H9 (cell line): ENCODE data around the gene TSPAN3. TPM values are rescaled to one million over a fixed set of nuclear protein-coding genes. Genes with fewer than 3 reads are reported as not detected.

Source experiments
- DNase-seq: peaks from one replicate; pipeline ENCODE4 v3.0.0-alpha.2; 2017
- H2AFZ ChIP-seq: one replicate; pipeline ENCODE4 v1.6.1; 2013; ENCODE audit warnings: mild to moderate bottlenecking, low read length, control low read depth, moderate library complexity
- H2AK5ac ChIP-seq: 2 replicates; pipeline ENCODE4 v1.6.1; 2013; ENCODE audit warnings: low read length, control low read depth, mixed read lengths; ENCODE audit not compliant: insufficient read length
- H2BK120ac ChIP-seq: one replicate; pipeline ENCODE4 v1.6.1; 2013; ENCODE audit warnings: low read depth, mild to moderate bottlenecking, low read length, control low read depth, inconsistent platforms; ENCODE audit not compliant: poor library complexity, severe bottlenecking
- H2BK12ac ChIP-seq: 2 replicates; pipeline ENCODE4 v1.6.1; 2013; ENCODE audit warnings: low read length, control low read depth, mixed read lengths, low read depth; ENCODE audit not compliant: insufficient read length
- H2BK15ac ChIP-seq: 2 replicates; pipeline ENCODE4 v1.6.1; 2013; ENCODE audit warnings: low read depth, low read length, control low read depth
- H2BK20ac ChIP-seq: one replicate; pipeline ENCODE4 v1.6.1; 2013; ENCODE audit warnings: low read depth, mild to moderate bottlenecking, low read length, control low read depth, inconsistent platforms; ENCODE audit not compliant: poor library complexity, severe bottlenecking
- H2BK5ac ChIP-seq: 2 replicates; pipeline ENCODE4 v1.6.1; 2013; ENCODE audit warnings: low read length, control low read depth, mixed read lengths; ENCODE audit not compliant: insufficient read length
- H3K14ac ChIP-seq: 2 replicates; pipeline ENCODE4 v1.6.1; 2013; ENCODE audit warnings: low read length, control low read depth; ENCODE audit not compliant: insufficient read depth
- H3K18ac ChIP-seq: 2 replicates; pipeline ENCODE4 v1.6.1; 2013; ENCODE audit warnings: low read depth, mild to moderate bottlenecking, mixed read lengths, low read length, control low read depth; ENCODE audit not compliant: insufficient read length
- H3K23ac ChIP-seq: 2 replicates; pipeline ENCODE4 v1.6.1; 2013; ENCODE audit warnings: low read length, control low read depth, mixed read lengths, low read depth; ENCODE audit not compliant: insufficient read length
- H3K23me2 ChIP-seq: 2 replicates; pipeline ENCODE4 v1.6.1; 2013; ENCODE audit warnings: low read depth, mild to moderate bottlenecking, mixed read lengths, low read length, control low read depth; ENCODE audit not compliant: insufficient read length, poor library complexity, severe bottlenecking
- H3K27ac ChIP-seq: 2 replicates; pipeline ENCODE4 v1.5.1; 2013; ENCODE audit warnings: low read length, control low read depth, mixed read lengths, low read depth; ENCODE audit not compliant: insufficient read length
- H3K27me3 ChIP-seq: 2 replicates; pipeline ENCODE4 v1.6.1; 2013; ENCODE audit warnings: low read length, control low read depth, inconsistent platforms; ENCODE audit not compliant: insufficient read depth
- H3K4ac ChIP-seq: 2 replicates; pipeline ENCODE4 v1.6.1; 2013; ENCODE audit warnings: low read depth, mild to moderate bottlenecking, control low read depth, inconsistent platforms, low read length, moderate library complexity
- H3K4me1 ChIP-seq: 2 replicates; pipeline ENCODE4 v1.6.1; 2013; ENCODE audit warnings: low read length, control low read depth, inconsistent platforms; ENCODE audit not compliant: insufficient read depth
- H3K4me2 ChIP-seq: 2 replicates; pipeline ENCODE4 v1.6.1; 2013; ENCODE audit warnings: low read length, control low read depth, mixed read lengths; ENCODE audit not compliant: insufficient read length, insufficient read depth
- H3K56ac ChIP-seq: 2 replicates; pipeline ENCODE4 v1.6.1; 2013; ENCODE audit warnings: low read depth, mild to moderate bottlenecking, mixed read lengths, low read length, control low read depth; ENCODE audit not compliant: insufficient read length
- H3K79me1 ChIP-seq: 2 replicates; pipeline ENCODE4 v1.6.1; 2013; ENCODE audit warnings: low read depth, mild to moderate bottlenecking, moderate library complexity, low read length, control low read depth, inconsistent platforms; ENCODE audit not compliant: insufficient read depth, poor library complexity, severe bottlenecking
- H3K79me2 ChIP-seq: 2 replicates; pipeline ENCODE4 v1.6.1; 2013; ENCODE audit warnings: low read length, control low read depth, inconsistent platforms; ENCODE audit not compliant: insufficient read depth
- H3K9ac ChIP-seq: 2 replicates; pipeline ENCODE4 v1.6.1; 2013; ENCODE audit warnings: low read length, control low read depth, mixed read lengths; ENCODE audit not compliant: insufficient read length; ENCODE audit errors: extremely low read depth
- H3K9me3 ChIP-seq: one replicate; pipeline ENCODE4 v1.6.1; 2013; ENCODE audit warnings: low read depth, low read length, inconsistent platforms; ENCODE audit not compliant: control insufficient read depth
- H3T11ph ChIP-seq: one replicate; pipeline ENCODE4 v1.6.1; 2013; ENCODE audit warnings: mild to moderate bottlenecking, low read length, control low read depth, inconsistent platforms
- H4K20me1 ChIP-seq: one replicate; pipeline ENCODE4 v1.6.1; 2013; ENCODE audit not compliant: control insufficient read depth, insufficient read length, insufficient read depth
- H4K5ac ChIP-seq: 2 replicates; pipeline ENCODE4 v1.6.1; 2013; ENCODE audit warnings: low read depth, mild to moderate bottlenecking, mixed read lengths, low read length, control low read depth; ENCODE audit not compliant: insufficient read length
- H4K8ac ChIP-seq: replicated peaks from 2 replicates; pipeline ENCODE4 v1.6.1; 2013; ENCODE audit warnings: low read length, control low read depth, mixed read lengths, low read depth; ENCODE audit not compliant: insufficient read length
- H4K91ac ChIP-seq: 2 replicates; pipeline ENCODE4 v1.6.1; 2013; ENCODE audit warnings: low read depth, mild to moderate bottlenecking, moderate library complexity, mixed read lengths, low read length, control low read depth; ENCODE audit not compliant: insufficient read length
- H3K27ac Mint-ChIP-seq, 3 experiments: 2 replicates in 2 of 3; 3 replicates in 1 of 3; pipeline ENCODE4 v1.8.0; 2020 to 2021; ENCODE audit warnings: mixed read lengths in 3 of 3, mild to moderate bottlenecking in 1 of 3, moderate library complexity in 1 of 3
- H3K27me3 Mint-ChIP-seq: 2 replicates; pipeline ENCODE4 v1.8.0; 2021; ENCODE audit warnings: low read depth, mild to moderate bottlenecking, moderate library complexity, mixed read lengths
- H3K36me3 Mint-ChIP-seq, 3 experiments: 2 replicates in 2 of 3; 3 replicates in 1 of 3; pipeline ENCODE4 v1.8.0; 2020 to 2021; ENCODE audit warnings: low read depth in 3 of 3, mixed read lengths in 3 of 3; ENCODE audit not compliant: insufficient read depth in 1 of 3
- H3K4me1 Mint-ChIP-seq, 2 experiments: 2 replicates each; pipeline ENCODE4 v1.8.0; 2020; ENCODE audit warnings: mixed read lengths in 2 of 2
- H3K4me3 Mint-ChIP-seq, 2 experiments: 2 replicates in 1 of 2; 3 replicates in 1 of 2; pipeline ENCODE4 v1.8.0; 2020 to 2021; ENCODE audit warnings: mild to moderate bottlenecking in 2 of 2, mixed read lengths in 2 of 2, moderate library complexity in 1 of 2
- H3K9me3 Mint-ChIP-seq, 2 experiments: 2 replicates in 1 of 2; 3 replicates in 1 of 2; pipeline ENCODE4 v1.8.0; 2020; ENCODE audit warnings: mild to moderate bottlenecking in 2 of 2, mixed read lengths in 2 of 2, moderate library complexity in 1 of 2
- WGBS: extraction: QIAGEN DNeasy Blood & Tissue Kit; methylation state at CpG from one replicate; pipeline ENCODE4 v1.1.7; 2013; ENCODE audit warnings: missing lambda C conversion rate, low lambda C conversion rate, mixed read lengths; ENCODE audit not compliant: insufficient read length; ENCODE audit errors: extremely low coverage; 5-methylcytosine and 5-hydroxymethylcytosine counted together
- total RNA-seq: library from RNA; stranded (reverse); gene quantifications from 2 replicates; pipeline ENCODE4 v1.2.1, GENCODE V29; 2021
- TF ChIP-seq, protein P1 (sequence below): fragments of 200-600 bp; sonication (generic); conservative IDR thresholded peaks from 3 replicates; pipeline ENCODE4 v1.8.0; 2021; ENCODE audit warnings: antibody characterized with exemption, mild to moderate bottlenecking

The TSPAN3 gene
- total RNA-seq, 1 experiment from 2014 or later = 117 TPM

DNA sequence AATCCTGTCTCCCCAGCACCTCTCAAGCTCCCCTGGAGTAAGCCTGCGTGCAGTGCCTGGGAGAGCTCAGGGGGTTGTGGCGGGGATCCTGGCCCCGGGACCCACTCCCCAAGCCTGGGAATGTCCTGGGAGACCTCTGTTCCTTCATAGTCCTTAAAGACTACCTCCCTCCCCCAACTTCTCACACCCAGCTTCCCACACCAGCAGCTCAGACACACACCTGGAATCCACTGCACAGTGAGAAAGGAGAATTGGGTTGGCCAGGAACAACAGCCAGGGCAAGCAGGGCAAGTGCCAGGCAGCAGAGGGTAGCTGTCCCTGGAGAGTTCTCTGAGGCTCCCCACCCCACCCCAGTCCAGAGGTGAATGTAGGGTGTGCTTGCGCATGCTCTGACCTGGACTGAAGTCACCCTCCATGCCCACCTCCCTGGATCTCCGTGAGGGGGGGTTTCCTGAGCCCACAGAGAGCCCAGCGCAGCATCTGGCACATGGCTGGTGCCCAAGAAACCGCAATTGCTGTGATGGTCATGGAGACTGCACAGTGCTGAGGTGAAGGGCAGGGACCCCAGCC lies 53.7 kb downstream of the TSPAN3 start:
- H4K91ac ChIP-seq = no peak overlapping the region
- H3K18ac ChIP-seq = no peak overlapping the region
- H3T11ph ChIP-seq = no peak overlapping the region
- 0 out of 4 replicates have a peak, but pooled peaks cover 0 to 4% of the 10 kb centered on the region in 2 experiments for H3K4me1 Mint-ChIP-seq
- H2BK20ac ChIP-seq = no peak overlapping the region
- no peak overlapping the region for H3K23ac ChIP-seq
- H3K9ac ChIP-seq = no peak overlapping the region
- no peak overlapping the region for H2AFZ ChIP-seq
- H3K23me2 ChIP-seq = no peaks in the 10 kb centered on the region
- no peaks in the 10 kb centered on the region for H3K4me1 ChIP-seq
- H2AK5ac ChIP-seq = no peak overlapping the region
- H3K4me3 Mint-ChIP-seq = no peak overlapping the region; a peak in 1 of 5 replicates
- no peak overlapping the region; a peak in 1 of 7 replicates for H3K27ac Mint-ChIP-seq
- TF ChIP-seq, protein P1, sequence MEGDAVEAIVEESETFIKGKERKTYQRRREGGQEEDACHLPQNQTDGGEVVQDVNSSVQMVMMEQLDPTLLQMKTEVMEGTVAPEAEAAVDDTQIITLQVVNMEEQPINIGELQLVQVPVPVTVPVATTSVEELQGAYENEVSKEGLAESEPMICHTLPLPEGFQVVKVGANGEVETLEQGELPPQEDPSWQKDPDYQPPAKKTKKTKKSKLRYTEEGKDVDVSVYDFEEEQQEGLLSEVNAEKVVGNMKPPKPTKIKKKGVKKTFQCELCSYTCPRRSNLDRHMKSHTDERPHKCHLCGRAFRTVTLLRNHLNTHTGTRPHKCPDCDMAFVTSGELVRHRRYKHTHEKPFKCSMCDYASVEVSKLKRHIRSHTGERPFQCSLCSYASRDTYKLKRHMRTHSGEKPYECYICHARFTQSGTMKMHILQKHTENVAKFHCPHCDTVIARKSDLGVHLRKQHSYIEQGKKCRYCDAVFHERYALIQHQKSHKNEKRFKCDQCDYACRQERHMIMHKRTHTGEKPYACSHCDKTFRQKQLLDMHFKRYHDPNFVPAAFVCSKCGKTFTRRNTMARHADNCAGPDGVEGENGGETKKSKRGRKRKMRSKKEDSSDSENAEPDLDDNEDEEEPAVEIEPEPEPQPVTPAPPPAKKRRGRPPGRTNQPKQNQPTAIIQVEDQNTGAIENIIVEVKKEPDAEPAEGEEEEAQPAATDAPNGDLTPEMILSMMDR = no peak
- no peak overlapping the region for H3K56ac ChIP-seq
- H3K4ac ChIP-seq = no peak overlapping the region
- no peaks in the 10 kb centered on the region for H3K36me3 Mint-ChIP-seq
- no peak for DNase-seq
- no peaks in the 10 kb centered on the region for H4K20me1 ChIP-seq
- no peak overlapping the region for H2BK5ac ChIP-seq
- H3K27me3 Mint-ChIP-seq = no peaks in the 10 kb centered on the region; the same call in 1 of the 2 replicates
- H3K14ac ChIP-seq = no peak overlapping the region
- no peaks in the 10 kb centered on the region for H3K9me3 Mint-ChIP-seq
- H3K9me3 ChIP-seq = no peaks in the 10 kb centered on the region
- no peak overlapping the region for H2BK120ac ChIP-seq
- no peak overlapping the region for H4K8ac ChIP-seq
- H3K4me2 ChIP-seq = no peak overlapping the region
- H2BK12ac ChIP-seq = no peak overlapping the region
- H3K27me3 ChIP-seq = no peaks in the 10 kb centered on the region
- H3K79me1 ChIP-seq = no peaks in the 10 kb centered on the region
- no peak overlapping the region for H4K5ac ChIP-seq
- WGBS = no CpG with 5 or more reads among the region's 7 CpGs
- H2BK15ac ChIP-seq = no peak overlapping the region
- no peaks in the 10 kb centered on the region for H3K79me2 ChIP-seq
- no peak overlapping the region for H3K27ac ChIP-seq
